Measurements from ENCODE around the gene MAGEA10. TPM values are rescaled to one million over a fixed set of nuclear protein-coding genes. Genes with fewer than 3 reads are reported as not detected.

MAGEA10 gene
- total and polyA plus RNA-seq, 4 donors: not detected

DNA sequence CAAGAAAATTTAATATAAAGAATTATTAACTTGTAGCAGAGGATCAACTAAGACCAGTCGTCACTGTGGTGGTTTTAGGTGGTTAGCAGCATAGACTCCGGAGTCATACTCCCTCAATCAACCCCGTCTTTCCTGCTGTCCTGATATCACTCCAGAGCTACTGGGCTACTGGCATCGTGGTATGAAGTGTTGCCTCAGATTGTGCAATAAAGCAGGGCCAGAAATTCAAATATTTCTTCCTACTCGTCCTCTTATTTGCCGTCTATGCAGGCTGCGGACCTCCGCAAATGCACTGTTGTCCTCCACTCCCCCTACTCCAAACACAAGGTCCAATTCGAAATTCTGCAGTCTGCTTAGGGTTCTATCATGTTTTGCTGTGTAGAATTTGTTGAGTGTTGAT, 1.2 kb upstream of the MAGEA10 start:
- H3K9me3 ChIP-seq (ENCODE audit: control insufficient read depth in 4 of 4, low read length in 3 of 4): no peaks in the 10 kb centered on the region
- peaks cover 0 to 2% (median 0%) of the 10 kb centered on the region in 4 donors for H3K27me3 ChIP-seq (ENCODE audit: control insufficient read depth in 4 of 4, insufficient read depth in 4 of 4, low read length in 3 of 4)
- no peak for TF ChIP-seq TAF1 (conservative IDR thresholded peaks at IDR 0.05)
- TF ChIP-seq YY1 (IDR thresholded peaks at IDR 0.05): no peak
- TF ChIP-seq FOXA1 (IDR thresholded peaks at IDR 0.05): no peak
- TF ChIP-seq ATF3 (IDR thresholded peaks at IDR 0.05): no peak
- TF ChIP-seq, protein P1, sequence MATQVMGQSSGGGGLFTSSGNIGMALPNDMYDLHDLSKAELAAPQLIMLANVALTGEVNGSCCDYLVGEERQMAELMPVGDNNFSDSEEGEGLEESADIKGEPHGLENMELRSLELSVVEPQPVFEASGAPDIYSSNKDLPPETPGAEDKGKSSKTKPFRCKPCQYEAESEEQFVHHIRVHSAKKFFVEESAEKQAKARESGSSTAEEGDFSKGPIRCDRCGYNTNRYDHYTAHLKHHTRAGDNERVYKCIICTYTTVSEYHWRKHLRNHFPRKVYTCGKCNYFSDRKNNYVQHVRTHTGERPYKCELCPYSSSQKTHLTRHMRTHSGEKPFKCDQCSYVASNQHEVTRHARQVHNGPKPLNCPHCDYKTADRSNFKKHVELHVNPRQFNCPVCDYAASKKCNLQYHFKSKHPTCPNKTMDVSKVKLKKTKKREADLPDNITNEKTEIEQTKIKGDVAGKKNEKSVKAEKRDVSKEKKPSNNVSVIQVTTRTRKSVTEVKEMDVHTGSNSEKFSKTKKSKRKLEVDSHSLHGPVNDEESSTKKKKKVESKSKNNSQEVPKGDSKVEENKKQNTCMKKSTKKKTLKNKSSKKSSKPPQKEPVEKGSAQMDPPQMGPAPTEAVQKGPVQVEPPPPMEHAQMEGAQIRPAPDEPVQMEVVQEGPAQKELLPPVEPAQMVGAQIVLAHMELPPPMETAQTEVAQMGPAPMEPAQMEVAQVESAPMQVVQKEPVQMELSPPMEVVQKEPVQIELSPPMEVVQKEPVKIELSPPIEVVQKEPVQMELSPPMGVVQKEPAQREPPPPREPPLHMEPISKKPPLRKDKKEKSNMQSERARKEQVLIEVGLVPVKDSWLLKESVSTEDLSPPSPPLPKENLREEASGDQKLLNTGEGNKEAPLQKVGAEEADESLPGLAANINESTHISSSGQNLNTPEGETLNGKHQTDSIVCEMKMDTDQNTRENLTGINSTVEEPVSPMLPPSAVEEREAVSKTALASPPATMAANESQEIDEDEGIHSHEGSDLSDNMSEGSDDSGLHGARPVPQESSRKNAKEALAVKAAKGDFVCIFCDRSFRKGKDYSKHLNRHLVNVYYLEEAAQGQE (IDR thresholded peaks at IDR 0.05): no peak
- TF ChIP-seq HNF4A (conservative IDR thresholded peaks at IDR 0.05): no peak
- TF ChIP-seq GABPA (IDR thresholded peaks at IDR 0.05 in 1 of 2, conservative IDR thresholded peaks at IDR 0.05 in 1 of 2): no peak
- no peaks in the 10 kb centered on the region for H3K4me1 ChIP-seq (ENCODE audit: control insufficient read depth in 4 of 4, insufficient read depth in 4 of 4, low read length in 3 of 4)
- no peaks in the 10 kb centered on the region for H3K36me3 ChIP-seq (ENCODE audit: control insufficient read depth in 4 of 4, insufficient read depth in 3 of 4, low read depth in 1 of 4, low read length in 3 of 4)
- WGBS: 58% methylated on average over 9 of the region's 9 CpGs
- H3K27ac ChIP-seq (ENCODE audit: low read depth in 1 of 2, low read length in 2 of 2): no peak overlapping the region
- no peak overlapping the region for H3K9ac ChIP-seq (ENCODE audit: low read depth in 1 of 2, low read length in 2 of 2)
- no peak overlapping the region for H3K4me3 ChIP-seq (ENCODE audit: low read depth in 1 of 3, low read length in 3 of 3)
- no peak for DNase-seq (ENCODE audit: low spot score)

DNA sequence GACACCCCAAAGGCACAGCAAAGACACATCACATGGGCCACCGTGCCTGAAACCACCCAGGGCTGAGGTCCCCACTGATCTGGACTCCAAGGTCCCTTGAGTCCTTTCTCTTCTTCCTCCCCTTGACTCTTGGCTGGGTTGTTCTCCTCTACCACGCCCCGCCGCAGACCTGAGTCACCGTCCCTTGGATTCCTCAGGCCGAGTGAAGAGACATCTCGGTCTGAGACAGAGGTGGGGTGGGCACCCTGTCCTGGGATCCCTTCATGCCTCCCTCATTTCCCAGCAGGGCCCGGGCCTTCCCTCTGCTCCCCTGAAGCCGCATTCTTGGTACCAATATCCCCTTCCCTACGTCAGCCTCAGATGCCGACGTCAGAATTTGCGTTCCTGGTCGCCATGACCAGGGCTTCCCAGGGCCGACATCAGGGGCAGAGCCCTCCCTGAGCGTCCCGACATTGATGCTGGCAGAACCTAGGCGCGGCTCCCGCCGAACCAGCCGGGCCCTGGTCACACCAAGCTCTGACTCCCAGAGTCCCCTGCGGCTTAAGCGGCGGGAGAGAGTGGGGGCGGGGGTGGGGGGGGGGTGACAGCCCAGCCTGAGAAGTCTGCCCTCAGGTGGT, 498 bp downstream of the MAGEA10 start:
- no peaks in the 10 kb centered on the region for H3K36me3 ChIP-seq (ENCODE audit: control insufficient read depth in 4 of 4, insufficient read depth in 3 of 4, low read depth in 1 of 4, low read length in 3 of 4)
- peaks cover 0 to 2% (median 0%) of the 10 kb centered on the region in 4 donors for H3K27me3 ChIP-seq (ENCODE audit: control insufficient read depth in 4 of 4, insufficient read depth in 4 of 4, low read length in 3 of 4)
- no peaks in the 10 kb centered on the region for H3K4me1 ChIP-seq (ENCODE audit: control insufficient read depth in 4 of 4, insufficient read depth in 4 of 4, low read length in 3 of 4)
- DNase-seq (ENCODE audit: low spot score): no peak
- no peak overlapping the region for H3K4me3 ChIP-seq (ENCODE audit: low read depth in 1 of 3, low read length in 3 of 3)
- no peaks in the 10 kb centered on the region for H3K9me3 ChIP-seq (ENCODE audit: control insufficient read depth in 4 of 4, low read length in 3 of 4)
- TF ChIP-seq YY1 (IDR thresholded peaks at IDR 0.05) (no peak), NR2F2 (IDR thresholded peaks at IDR 0.05) (no peak), HNF4G (IDR thresholded peaks at IDR 0.05) (no peak), RXRA (IDR thresholded peaks at IDR 0.05) (no peak), GABPA (IDR thresholded peaks at IDR 0.05 in 1 of 2, conservative IDR thresholded peaks at IDR 0.05 in 1 of 2) (no peak), SP1 (IDR thresholded peaks at IDR 0.05) (no peak), JUND (IDR thresholded peaks at IDR 0.05) (no peak), RAD21 (IDR thresholded peaks at IDR 0.05) (no peak)
- TF ChIP-seq, protein P2, sequence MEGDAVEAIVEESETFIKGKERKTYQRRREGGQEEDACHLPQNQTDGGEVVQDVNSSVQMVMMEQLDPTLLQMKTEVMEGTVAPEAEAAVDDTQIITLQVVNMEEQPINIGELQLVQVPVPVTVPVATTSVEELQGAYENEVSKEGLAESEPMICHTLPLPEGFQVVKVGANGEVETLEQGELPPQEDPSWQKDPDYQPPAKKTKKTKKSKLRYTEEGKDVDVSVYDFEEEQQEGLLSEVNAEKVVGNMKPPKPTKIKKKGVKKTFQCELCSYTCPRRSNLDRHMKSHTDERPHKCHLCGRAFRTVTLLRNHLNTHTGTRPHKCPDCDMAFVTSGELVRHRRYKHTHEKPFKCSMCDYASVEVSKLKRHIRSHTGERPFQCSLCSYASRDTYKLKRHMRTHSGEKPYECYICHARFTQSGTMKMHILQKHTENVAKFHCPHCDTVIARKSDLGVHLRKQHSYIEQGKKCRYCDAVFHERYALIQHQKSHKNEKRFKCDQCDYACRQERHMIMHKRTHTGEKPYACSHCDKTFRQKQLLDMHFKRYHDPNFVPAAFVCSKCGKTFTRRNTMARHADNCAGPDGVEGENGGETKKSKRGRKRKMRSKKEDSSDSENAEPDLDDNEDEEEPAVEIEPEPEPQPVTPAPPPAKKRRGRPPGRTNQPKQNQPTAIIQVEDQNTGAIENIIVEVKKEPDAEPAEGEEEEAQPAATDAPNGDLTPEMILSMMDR (IDR thresholded peaks at IDR 0.05; ENCODE audit: low read depth, low read length, missing input control): no peak
- TF ChIP-seq, protein P3, sequence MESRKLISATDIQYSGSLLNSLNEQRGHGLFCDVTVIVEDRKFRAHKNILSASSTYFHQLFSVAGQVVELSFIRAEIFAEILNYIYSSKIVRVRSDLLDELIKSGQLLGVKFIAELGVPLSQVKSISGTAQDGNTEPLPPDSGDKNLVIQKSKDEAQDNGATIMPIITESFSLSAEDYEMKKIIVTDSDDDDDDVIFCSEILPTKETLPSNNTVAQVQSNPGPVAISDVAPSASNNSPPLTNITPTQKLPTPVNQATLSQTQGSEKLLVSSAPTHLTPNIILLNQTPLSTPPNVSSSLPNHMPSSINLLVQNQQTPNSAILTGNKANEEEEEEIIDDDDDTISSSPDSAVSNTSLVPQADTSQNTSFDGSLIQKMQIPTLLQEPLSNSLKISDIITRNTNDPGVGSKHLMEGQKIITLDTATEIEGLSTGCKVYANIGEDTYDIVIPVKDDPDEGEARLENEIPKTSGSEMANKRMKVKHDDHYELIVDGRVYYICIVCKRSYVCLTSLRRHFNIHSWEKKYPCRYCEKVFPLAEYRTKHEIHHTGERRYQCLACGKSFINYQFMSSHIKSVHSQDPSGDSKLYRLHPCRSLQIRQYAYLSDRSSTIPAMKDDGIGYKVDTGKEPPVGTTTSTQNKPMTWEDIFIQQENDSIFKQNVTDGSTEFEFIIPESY (IDR thresholded peaks at IDR 0.05): no peak
- WGBS: 91% methylated on average over 26 of the region's 26 CpGs
- H3K27ac ChIP-seq (ENCODE audit: low read depth in 1 of 2, low read length in 2 of 2): no peak overlapping the region
- no peak overlapping the region for H3K9ac ChIP-seq (ENCODE audit: low read depth in 1 of 2, low read length in 2 of 2)

All from liver (tissue), 9 donors.